CD4-positive, alpha-beta T cell treated with Interleukin-2 at 100 ng/mL for 4 hours (primary cell): ENCODE data around the gene HLA-DMA.

ENCODE experiments used
- DNase-seq: peaks from one replicate; pipeline ENCODE4 v3.0.0-alpha.2; 2020; ENCODE audit warnings: low spot score

The HLA-DMA gene

DNA sequence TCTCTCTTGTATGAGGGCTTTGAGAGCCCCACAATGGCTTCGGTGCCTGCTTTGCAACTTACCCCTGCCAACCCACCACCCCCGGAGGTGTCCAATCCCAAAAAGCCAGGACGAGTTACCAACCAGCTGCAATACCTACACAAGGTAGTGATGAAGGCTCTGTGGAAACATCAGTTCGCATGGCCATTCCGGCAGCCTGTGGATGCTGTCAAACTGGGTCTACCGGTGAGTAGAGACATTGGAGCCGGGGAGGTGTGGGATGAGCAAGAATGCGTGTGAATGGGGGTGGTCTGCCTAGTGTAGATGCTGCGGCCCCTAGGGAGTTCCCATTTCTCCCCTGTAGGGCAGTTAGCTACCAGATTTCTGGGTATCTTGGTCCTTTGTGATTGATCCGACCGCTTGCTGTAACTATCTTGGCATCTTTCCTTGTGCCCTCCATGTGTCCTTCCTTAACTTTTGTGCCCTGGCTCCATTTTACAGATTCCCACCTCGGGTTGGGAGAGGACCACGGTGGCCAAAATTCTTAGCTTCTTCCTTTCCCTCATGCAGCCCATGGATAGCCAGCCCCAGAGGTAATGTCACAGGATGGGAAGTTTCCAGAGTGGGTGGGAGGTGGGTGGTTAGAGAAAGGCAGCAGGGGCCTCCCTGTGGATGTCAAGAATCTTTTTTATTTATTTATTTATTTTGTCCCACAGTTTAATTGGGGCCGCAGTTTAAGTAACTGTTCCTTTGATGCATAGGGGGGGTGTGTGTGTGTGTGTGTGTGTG lies 21.8 kb upstream of the HLA-DMA start:
- no peak for DNase-seq

DNA sequence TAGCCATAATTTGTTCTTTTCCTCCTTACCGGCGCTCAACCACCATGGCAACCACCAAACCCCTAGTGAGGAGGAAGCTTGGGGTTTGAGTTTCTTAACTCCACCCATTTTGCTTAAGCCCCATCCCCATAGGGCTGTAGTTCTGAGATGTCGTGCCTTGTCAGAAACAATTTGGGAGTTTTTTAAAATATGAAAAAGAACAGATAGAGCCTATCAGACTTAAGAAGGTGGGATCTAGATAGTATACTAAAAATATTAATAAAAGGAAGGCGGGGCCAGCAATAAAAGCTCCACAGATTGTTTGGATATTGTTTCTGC lies 21.1 kb upstream of the HLA-DMA start:
- peak; percentile 51 for DNase-seq

DNA sequence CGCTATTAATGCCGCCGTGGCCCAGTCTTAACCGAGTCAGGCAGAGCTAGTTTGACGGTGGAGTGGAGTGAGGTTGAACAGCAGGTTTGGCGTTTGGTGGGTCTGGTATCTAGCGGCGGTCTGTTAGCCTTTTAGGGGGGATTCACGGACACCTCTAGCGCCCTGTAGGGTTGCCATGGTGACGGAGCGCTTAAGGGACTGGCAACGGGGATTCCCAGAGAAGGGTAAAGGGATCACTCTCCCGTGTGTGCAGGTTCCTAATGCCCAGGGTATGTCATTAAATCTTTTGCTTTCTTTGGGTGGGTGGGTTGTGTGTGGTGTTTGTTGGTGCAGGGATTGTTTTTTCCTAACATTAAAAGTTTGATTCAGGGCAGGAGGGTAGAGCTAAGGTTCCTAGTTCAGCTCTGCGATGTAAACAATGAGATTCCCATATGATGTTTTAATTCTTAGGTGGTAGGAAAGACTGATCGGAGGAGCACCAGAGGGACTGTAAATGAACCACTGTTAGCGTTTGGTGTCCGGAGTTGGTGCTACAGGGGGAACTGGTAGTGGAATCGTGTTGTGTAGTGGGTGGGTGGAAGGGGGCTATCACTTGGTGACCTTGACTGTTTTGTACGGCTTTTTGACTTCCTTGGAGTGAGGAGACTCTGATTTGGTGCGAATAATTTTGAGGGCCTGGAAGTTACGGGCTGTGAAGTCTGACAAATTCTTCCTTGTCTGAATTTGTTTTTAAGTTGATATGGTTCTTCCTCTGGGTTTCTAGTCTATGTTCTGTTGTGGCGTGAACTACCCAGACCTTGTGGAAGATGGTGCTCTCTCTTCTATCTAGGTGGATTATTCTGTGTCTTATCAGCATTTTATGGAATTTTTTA lies 20.5 kb upstream of the HLA-DMA start:
- peak; percentile 63 for DNase-seq

DNA sequence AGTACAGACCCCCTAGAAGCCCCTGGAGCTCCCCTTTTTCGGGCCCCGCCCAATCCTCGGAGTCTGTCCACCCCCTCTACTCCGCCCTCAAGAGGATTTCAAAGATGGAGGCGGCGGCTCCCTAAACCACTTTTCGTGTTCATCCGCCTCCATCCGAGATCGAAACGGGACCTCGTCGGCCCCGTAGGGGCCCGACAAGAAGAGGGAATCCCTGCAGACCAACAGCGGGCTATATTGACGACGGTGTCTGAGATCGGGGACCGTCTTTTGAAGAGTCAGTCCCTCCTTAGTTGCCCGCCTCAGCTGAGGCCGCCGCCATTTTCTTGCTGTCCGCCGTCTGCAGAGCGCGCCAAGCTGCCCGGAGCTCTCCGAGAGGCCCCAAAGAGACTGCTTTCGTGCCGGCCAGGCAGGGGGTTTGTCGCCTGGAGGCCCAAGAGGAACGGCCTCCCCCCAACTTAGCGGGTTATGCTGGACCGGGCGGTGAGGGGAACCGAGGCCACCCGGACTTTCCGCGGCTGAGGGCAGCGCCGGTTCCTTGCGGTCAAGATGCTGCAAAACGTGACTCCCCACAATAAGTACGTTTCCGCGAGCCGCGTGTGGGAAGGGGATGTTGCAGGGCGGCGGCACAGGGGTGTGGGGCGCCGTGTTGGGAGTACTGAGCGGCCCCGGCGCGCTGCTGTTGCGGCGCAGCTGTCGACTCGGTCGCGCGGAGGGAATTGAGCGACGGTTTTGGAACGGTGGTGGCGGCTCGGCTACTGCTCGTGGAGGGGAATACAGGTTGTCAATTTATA lies 19.7 kb upstream of the HLA-DMA start:
- peak; percentile 54 for DNase-seq

DNA sequence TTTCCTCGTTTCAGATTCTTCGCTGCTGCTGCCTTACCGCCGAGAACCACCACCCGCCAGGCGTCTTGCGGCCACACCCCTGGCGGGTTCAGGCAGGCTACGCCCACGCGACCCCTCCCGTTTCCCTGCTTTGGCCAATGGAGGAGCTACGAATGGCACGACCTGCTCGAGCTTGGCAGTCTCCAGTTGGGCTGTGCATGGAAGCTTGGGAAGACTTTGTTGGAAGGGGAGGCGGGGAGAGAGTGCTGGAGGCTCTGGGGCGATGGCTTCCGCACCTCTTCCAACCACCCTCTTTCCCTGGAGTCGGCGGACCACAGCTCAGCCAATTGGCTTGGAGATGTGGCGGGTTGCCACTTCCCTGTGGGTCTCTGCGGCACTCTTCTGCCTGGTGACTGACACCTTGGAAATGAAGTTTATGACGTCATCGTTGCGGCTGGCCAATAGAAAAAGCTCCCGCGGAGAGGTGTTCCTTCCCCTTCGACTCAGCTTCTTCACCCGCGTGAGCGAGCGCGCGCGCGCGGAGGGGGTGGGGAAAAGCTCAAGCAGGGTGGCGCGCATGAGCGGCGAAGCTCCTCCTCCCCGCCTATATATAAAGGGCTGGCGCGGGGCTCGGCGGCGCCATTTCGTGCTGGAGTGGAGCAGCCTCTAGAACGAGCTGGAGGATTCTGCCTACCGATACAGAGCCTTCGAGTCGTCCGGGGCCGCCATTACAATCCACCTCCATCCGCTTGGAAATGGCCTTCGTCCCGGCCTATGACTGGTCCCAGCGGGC lies 18.9 kb upstream of the HLA-DMA start:
- DNase-seq: peak; percentile 100

DNA sequence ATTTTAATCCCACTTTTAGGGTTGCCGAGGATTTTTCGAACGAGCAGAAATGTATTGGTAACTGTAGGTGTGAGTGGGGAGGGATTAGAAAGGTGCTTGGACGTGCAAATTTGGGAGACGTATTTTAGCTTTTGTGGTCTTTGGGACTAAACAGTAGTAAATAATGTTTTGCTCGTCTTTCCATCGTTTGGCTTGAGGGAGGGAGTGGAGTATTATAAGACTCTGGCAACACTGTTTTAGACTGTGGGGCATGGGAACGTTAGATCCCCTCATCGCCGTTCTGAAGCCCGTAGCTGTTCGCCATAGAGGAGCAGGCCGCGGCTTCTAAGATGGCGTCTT lies 18.3 kb upstream of the HLA-DMA start:
- no peak for DNase-seq

DNA sequence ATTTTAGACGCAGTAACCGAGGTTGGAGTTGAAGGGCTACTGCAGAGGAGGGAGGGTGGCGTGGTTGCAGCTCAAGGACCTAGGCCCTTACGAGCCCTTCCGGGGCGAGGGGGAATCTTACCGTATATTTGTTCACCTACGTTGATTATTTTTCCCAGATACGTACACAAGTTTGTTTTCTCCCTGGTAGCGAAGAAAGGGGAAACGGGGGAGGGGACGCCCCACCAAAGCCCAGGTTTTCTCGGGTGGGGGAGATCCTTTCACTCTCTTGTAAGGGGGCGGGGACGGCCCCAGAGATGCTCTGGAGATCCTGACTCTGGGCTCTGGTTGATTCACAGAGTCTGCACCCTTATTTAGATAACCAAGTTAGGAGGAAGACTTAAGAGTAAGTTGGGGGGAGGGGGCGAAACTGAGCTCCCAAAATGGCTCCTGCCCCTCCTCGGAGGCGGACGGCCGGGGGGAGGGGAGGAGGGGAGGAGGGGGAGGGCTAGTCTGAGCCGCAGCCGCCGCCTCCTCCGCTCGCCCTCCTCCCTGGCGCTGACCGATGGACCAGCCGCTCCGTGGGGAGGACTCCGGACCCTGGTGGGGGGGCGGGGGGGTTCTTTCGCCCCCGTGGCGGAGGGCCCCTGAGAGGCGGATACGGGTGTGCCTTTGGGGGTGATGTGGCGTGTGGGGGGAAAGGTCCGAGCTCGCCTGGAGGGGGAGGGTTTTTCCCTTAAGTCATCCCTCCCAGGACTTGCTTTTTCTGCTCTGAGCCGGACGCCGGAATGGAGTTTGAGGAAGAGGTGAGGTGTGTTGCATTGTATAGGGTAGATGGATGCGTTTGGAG lies 17.7 kb upstream of the HLA-DMA start:
- DNase-seq: peak; percentile 78

DNA sequence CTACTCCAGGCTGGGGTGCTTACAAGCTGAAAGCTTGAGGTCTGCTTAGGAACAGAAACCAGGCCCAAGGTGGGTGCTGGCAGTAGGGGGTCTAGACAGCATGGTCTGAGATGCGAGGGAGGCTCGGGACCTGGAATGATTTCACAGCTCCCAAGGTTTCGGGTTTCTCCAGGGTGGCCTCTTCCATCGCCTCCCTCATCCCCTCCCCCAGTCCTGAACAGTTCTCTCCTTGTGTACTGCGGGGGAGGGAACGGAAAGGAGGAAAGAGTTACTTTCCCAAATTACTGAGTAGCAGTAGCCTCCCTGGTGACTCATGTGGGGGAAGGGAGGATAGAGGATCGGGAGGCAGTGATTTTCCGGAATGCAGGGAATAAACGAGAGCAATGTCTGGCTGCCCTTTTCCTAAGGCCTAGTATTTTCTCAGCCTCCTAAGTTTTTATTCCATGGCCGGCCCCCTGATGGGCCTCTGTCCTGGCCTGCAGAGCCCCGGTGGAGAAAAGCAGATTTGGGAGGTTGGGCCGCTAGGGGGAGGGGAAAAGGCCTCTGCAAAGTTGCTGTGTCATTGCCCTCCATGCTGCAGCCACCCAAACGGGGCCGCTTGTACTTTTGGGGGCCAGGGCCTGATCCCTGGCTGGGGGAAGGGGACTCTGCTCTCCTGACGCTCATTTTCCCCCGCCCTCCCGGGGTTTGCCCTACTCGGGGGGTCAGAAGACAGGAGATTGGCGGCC lies 17.0 kb upstream of the HLA-DMA start:
- DNase-seq: peak; percentile 66

DNA sequence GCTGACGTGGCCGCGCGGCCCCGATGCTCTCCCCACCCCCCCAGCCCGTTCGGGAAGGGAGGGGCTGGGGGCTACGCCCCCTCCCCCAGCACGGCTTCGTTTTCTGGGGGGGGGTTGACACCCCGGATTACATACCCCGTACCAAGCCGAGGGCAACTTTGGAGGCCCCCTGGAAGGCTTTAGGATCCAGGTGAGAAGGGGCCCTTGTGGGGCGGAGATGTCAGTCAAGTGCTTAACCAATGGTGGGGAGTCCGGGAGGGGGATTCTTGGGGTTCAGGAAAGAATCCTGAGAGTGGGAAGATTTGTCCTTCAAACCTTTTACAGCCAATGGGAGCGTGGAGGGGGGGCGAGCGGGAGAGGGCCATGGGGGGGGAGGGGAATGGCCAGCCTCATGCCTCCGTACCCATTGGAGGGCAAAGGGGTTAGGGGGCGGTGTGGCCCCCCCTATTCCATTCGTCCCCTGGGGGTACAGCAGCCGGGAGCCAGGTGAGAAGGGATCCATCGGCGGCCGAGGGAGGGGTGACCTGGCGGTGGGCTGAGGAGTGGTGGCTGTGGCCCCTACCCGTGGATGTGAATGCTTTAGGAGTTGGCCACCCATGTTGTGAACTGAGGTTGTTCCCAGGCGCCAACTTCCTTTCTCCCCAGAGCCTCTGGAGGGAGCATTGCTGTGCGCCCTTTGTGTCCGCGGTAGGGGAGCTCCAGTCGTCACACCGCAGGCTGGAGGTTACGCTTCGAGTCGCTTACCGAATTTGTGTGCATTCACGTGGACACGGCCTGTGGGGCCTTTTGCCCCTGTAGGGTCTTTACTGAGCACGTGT lies 16.2 kb upstream of the HLA-DMA start:
- DNase-seq: peak; percentile 67

DNA sequence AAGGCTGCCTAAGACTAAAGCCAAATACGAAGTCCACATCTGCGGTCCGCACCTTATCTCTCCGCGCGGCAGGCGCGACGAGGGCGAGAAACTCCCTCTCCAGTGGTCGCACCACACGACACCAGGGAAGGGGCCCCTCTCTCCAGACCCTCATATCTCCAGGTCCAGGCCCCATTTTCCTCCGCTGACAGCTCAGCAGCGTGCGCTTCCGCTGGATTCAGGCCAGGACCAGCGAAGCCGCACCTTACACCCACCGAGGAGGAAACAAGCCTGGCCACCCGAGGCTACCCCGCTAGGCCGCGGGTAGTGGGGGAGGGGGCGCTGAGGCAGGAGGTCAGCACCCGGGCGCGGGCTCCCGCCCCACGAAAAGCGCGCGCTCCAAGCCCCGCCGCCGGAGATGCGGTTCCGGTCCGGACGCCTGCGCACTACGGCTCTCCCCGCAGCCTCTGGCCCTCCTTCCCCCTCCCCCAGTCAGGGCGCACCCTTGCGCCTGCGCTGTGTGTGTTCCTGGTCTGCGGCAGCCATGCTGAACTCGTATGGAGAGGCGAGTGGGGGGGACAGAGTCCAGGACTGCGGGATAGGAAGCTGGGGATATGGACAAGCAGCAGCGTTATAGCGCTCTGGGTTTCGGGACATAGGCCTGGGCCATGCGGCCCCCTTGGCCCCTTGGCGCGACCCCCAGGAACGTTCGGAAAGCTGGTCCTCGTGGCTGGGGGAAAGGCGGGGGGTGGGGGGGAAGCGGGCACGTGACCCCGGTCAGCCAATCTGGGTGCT lies 15.4 kb upstream of the HLA-DMA start, which contains the start of gene BRD2:
BRD2 (plus strand) TSS at position 502 of the 774 bp plus-strand sequence. CDS start 4,305 bp downstream, outside the sequence.
- peak; percentile 97 for DNase-seq

DNA sequence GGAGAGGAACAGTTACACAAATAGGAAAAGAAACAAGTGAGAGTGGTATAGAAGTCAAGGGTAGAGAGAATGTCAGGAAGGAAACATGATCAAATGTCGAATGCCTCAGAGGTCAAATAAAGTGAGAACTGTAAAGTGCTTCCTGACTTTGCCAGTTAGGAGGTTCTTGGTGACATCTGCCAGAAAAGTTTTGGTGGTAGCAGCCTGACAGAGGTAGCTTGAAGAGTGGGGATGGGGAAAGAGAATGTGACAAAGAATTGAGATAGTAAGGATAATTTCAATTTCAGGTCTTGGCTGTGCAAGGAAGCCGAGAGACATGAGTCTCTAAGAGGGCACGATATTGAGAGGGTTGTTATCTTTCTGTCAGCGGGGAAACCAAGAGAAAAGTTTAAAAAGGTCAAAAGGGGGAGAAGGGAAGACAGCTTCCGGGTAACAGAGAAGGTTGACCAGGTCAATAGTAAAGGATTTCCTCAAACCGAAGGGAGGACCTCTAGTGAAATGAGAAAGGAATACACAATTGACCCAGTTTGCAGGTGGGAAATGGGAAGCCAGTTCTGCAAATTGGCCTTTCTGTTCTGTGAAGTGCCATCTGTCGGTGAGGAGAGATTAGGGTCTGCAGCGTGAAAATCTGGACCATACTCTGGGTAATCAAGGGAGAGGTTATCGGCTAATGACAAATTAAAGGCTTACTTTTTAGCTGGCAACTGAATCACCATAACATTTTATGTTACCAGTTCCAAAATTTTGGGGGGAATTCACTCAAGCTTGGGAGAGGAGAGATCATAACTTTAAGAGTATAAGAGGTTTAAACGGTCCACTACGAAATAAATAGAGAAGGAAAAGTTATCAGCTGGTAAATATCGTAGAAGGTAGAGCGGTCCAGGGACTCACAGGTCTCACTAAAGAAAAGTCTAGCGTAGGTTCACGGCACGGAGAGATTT lies 14.5 kb upstream of the HLA-DMA start:
- peak; percentile 44 for DNase-seq

DNA sequence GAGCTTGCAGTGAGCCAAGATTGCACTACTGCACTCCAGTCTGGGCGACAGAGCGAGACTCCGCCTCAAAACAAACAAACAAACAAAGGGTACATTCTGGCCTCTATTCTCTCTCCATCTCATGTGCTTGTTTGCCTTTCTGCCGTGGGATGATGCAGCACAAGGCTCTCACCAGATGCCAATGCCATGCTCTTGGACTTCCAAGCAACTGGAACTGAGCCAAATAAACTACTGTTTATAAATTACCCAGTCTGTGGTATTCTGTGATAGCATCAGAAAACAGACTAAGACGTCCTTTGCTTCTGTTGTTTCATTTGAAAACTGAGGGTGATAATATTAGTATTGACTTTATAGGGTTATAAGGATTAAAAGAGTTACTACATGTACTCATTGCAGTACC lies 11.9 kb upstream of the HLA-DMA start:
- no peak for DNase-seq

DNA sequence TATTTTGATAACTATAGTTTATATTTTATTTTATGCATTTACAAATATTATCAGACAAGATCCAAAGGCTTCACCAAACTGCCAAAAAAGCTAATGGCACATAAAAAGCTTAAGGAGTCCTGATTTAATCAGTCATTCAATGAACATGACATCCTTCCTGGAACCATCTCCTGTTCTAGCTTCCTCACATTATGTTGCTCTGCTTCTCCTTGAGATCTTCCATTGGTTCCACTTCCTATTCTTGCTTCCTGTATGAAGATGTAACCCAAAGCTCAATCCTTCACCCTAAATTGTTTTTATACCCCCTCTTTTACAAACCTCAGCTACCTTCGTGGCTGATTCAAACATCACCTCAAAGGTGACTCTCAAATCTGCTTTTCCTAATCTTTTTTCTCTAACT lies 11.0 kb upstream of the HLA-DMA start:
- DNase-seq: no peak

DNA sequence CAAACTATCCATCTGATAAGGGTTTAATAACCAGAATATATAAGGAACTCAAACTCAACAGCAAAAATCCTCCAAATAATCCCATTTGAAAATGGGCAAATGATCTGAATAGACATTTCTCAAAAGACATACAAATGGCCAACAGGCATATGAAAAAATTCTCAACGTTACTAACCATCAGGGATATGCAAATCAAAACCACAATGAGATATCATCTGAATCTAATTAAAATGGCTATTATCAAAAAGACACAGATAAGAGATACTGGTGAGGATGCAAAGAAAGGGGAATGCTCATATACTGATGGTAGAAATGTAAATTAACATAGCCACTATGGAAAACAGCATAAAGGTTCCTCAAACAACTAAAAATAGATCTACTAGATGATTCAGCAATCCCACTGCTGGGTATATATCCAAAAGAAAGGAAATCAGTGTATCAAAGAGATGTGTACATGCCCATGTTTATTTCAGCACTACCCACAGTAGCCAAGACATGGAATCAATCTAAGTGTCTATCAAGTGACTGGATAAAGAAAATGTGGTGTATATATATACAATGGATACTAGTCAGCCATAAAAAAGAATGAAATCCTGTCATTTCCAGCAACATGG lies 9.4 kb upstream of the HLA-DMA start:
- DNase-seq: no peak

DNA sequence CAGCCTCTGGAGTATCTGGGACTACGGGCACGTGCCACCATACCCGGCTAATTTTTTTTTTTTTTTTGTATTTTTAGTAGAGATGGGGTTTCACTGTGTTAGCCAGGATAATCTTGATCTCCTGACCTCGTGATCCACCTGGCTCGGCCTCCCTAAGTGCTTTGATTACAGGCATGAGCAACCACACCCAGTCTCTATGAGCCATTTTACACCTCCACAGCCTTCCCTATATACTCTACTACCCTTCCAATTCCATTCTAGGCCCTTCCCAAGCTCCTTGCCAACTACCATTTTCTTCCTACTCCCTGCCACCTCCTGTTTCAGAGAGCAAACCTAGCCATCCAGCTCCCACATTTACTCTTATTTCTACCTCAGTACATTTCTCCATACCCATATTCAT lies 7.7 kb upstream of the HLA-DMA start:
- DNase-seq: no peak

DNA sequence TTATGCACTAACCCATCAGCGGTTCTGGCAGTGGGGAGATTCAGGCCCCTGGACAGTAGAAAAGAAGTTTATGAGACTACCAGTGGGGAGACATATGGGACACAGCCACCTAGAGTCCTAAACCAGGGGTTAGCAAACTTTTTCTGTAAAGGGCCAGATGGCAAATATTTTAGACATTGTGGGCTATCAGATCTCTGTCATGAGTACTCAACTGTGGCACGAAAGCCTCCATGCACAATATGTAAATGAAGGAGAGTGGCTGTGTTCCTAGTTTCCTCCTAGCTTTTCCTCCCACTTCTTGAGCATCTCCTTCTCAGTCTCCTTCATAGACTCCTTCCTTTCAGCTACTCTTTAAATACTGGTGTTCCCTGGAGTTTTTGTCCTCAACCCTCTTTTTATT lies 3.3 kb upstream of the HLA-DMA start:
- no peak for DNase-seq
